ENCODE measurements around the gene ADAM17. TPM values are rescaled to one million over a fixed set of nuclear protein-coding genes. Genes with fewer than 3 reads are reported as not detected.
A peak's percentile ranks its signal among the peaks of the same experiment; 100 is the strongest.

The ADAM17 gene
- total RNA-seq, 1 experiment from 2014 or later, result 50.0 TPM

- H3K4me1 ChIP-seq (ENCODE audit: control insufficient read depth, insufficient read depth, low read length), result peaks cover 20% of the 10 kb centered on the region
- peak; percentile 90 for DNase-seq (ENCODE audit: low read depth, low spot score)
- in situ Hi-C loops (cut with HindIII; ENCODE audit: low pct_unique_long_range_greater_than_20kb, low sequenced_read_pairs) (no loop called here), intact Hi-C loops (cut with micrococcal nuclease; ENCODE audit: unreplicated experiment) (loop anchor here (5.0 kb wide), 1 partner anchor 68 kb away; no protein-coding TSS in a partner anchor)
- TF ChIP-seq REST (IDR thresholded peaks at IDR 0.05; ENCODE audit: insufficient read depth in 1 of 2, low read depth in 2 of 2, low read length in 1 of 2) (no peak), POLR2AphosphoS5 (IDR thresholded peaks at IDR 0.05; ENCODE audit: low read depth, low read length) (peak; percentile 42; the same call in 1 of the 2 replicates), SIN3A (IDR thresholded peaks at IDR 0.05; ENCODE audit: borderline replicate concordance, insufficient read depth, low read depth, low read length) (no peak), TCF7L2 (IDR thresholded peaks at IDR 0.05; ENCODE audit: low read depth, low read length) (peak; percentile 76), CTCF (IDR thresholded peaks at IDR 0.05) (no peak)
- peak overlapping the region; percentile 99 for H3K27ac ChIP-seq (ENCODE audit: low read length)
- no peaks in the 10 kb centered on the region for H3K9me3 ChIP-seq (ENCODE audit: control insufficient read depth, insufficient read depth, low read depth, low read length)
- no TSS peak for BruUV-seq (replicated peaks)
- ATAC-seq, result peak; percentile 65
- CTCF ChIA-PET, result interaction anchor here (0.6 to 0.7 kb wide), 3 partner anchors 8 to 255 kb away, joined by 3 to 4 read pairs (median 4); no protein-coding TSS in a partner anchor
- POLR2A ChIA-PET, result interaction anchor here (0.7 kb wide), 1 partner anchor 42 kb away, joined by 3 read pairs; no protein-coding TSS in a partner anchor
- peaks cover 4% of the 10 kb centered on the region; the same call in 1 of the 2 replicates for H3K36me3 ChIP-seq (ENCODE audit: control insufficient read depth, insufficient read depth, low read length)
- H3K4me3 ChIP-seq (ENCODE audit: low read depth in 2 of 2, low read length in 2 of 2), result peak overlapping the region; percentile 2 to 15; a peak in 3 of 4 replicates
- no peaks in the 10 kb centered on the region for H3K27me3 ChIP-seq (ENCODE audit: control insufficient read depth, insufficient read depth, low read length)
Observed at GRCh38 chr2:9558948-9559381, 3.3 kb upstream of the ADAM17 start.

- H3K4me3 ChIP-seq (ENCODE audit: low read depth in 2 of 2, low read length in 2 of 2), result peak overlapping the region; percentile 87 to 94
- no peaks in the 10 kb centered on the region for H3K9me3 ChIP-seq (ENCODE audit: control insufficient read depth, insufficient read depth, low read depth, low read length)
- intact Hi-C loops (cut with micrococcal nuclease; ENCODE audit: unreplicated experiment) (loop anchor here (5.0 kb wide), 1 partner anchor 71 kb away; no protein-coding TSS in a partner anchor), in situ Hi-C loops (cut with HindIII; ENCODE audit: low pct_unique_long_range_greater_than_20kb, low sequenced_read_pairs) (no loop called here)
- TF ChIP-seq REST (IDR thresholded peaks at IDR 0.05; ENCODE audit: insufficient read depth in 1 of 2, low read depth in 2 of 2, low read length in 1 of 2) (no peak), POLR2AphosphoS5 (IDR thresholded peaks at IDR 0.05; ENCODE audit: low read depth, low read length) (no peak), SIN3A (IDR thresholded peaks at IDR 0.05; ENCODE audit: borderline replicate concordance, insufficient read depth, low read depth, low read length) (no peak), CTCF (IDR thresholded peaks at IDR 0.05) (no peak), TCF7L2 (IDR thresholded peaks at IDR 0.05; ENCODE audit: low read depth, low read length) (no peak)
- DNase-seq (ENCODE audit: low read depth, low spot score), result no peak
- peaks cover 41% of the 10 kb centered on the region for H3K4me1 ChIP-seq (ENCODE audit: control insufficient read depth, insufficient read depth, low read length)
- ChIA-PET CTCF (no interaction called here), POLR2A (interaction anchor here (0.6 to 1.3 kb wide), 2 partner anchors 53 to 75 kb away, joined by 4 to 9 read pairs; partner anchors contain the start of gene YWHAQ)
- peak; percentile 67 for ATAC-seq
- BruUV-seq (replicated peaks), result no TSS peak
- H3K27me3 ChIP-seq (ENCODE audit: control insufficient read depth, insufficient read depth, low read length), result no peaks in the 10 kb centered on the region
- H3K27ac ChIP-seq (ENCODE audit: low read length), result peak overlapping the region; percentile 99
- peaks cover 4% of the 10 kb centered on the region; the same call in 1 of the 2 replicates for H3K36me3 ChIP-seq (ENCODE audit: control insufficient read depth, insufficient read depth, low read length)
Observed at GRCh38 chr2:9556121-9556743, 602 bp upstream of the ADAM17 start.

Measured in Panc1 (cell line).